H9 (cell line): ENCODE measurements around the gene TMEM147. TPM values are rescaled to one million over a fixed set of nuclear protein-coding genes. Genes with fewer than 3 reads are reported as not detected.

Experiments used
- DNase-seq: peaks from one replicate; pipeline ENCODE4 v3.0.0-alpha.2; 2017
- H2AFZ ChIP-seq: one replicate; pipeline ENCODE4 v1.6.1; 2013; ENCODE audit warnings: mild to moderate bottlenecking, low read length, control low read depth, moderate library complexity
- H2AK5ac ChIP-seq: 2 replicates; pipeline ENCODE4 v1.6.1; 2013; ENCODE audit warnings: low read length, control low read depth, mixed read lengths; ENCODE audit not compliant: insufficient read length
- H2BK120ac ChIP-seq: one replicate; pipeline ENCODE4 v1.6.1; 2013; ENCODE audit warnings: low read depth, mild to moderate bottlenecking, low read length, control low read depth, inconsistent platforms; ENCODE audit not compliant: poor library complexity, severe bottlenecking
- H2BK12ac ChIP-seq: 2 replicates; pipeline ENCODE4 v1.6.1; 2013; ENCODE audit warnings: low read length, control low read depth, mixed read lengths, low read depth; ENCODE audit not compliant: insufficient read length
- H2BK15ac ChIP-seq: 2 replicates; pipeline ENCODE4 v1.6.1; 2013; ENCODE audit warnings: low read depth, low read length, control low read depth
- H2BK20ac ChIP-seq: one replicate; pipeline ENCODE4 v1.6.1; 2013; ENCODE audit warnings: low read depth, mild to moderate bottlenecking, low read length, control low read depth, inconsistent platforms; ENCODE audit not compliant: poor library complexity, severe bottlenecking
- H2BK5ac ChIP-seq: 2 replicates; pipeline ENCODE4 v1.6.1; 2013; ENCODE audit warnings: low read length, control low read depth, mixed read lengths; ENCODE audit not compliant: insufficient read length
- H3K14ac ChIP-seq: 2 replicates; pipeline ENCODE4 v1.6.1; 2013; ENCODE audit warnings: low read length, control low read depth; ENCODE audit not compliant: insufficient read depth
- H3K18ac ChIP-seq: 2 replicates; pipeline ENCODE4 v1.6.1; 2013; ENCODE audit warnings: low read depth, mild to moderate bottlenecking, mixed read lengths, low read length, control low read depth; ENCODE audit not compliant: insufficient read length
- H3K23ac ChIP-seq: 2 replicates; pipeline ENCODE4 v1.6.1; 2013; ENCODE audit warnings: low read length, control low read depth, mixed read lengths, low read depth; ENCODE audit not compliant: insufficient read length
- H3K23me2 ChIP-seq: 2 replicates; pipeline ENCODE4 v1.6.1; 2013; ENCODE audit warnings: low read depth, mild to moderate bottlenecking, mixed read lengths, low read length, control low read depth; ENCODE audit not compliant: insufficient read length, poor library complexity, severe bottlenecking
- H3K27ac ChIP-seq: 2 replicates; pipeline ENCODE4 v1.5.1; 2013; ENCODE audit warnings: low read length, control low read depth, mixed read lengths, low read depth; ENCODE audit not compliant: insufficient read length
- H3K27me3 ChIP-seq: 2 replicates; pipeline ENCODE4 v1.6.1; 2013; ENCODE audit warnings: low read length, control low read depth, inconsistent platforms; ENCODE audit not compliant: insufficient read depth
- H3K4ac ChIP-seq: 2 replicates; pipeline ENCODE4 v1.6.1; 2013; ENCODE audit warnings: low read depth, mild to moderate bottlenecking, control low read depth, inconsistent platforms, low read length, moderate library complexity
- H3K4me1 ChIP-seq: 2 replicates; pipeline ENCODE4 v1.6.1; 2013; ENCODE audit warnings: low read length, control low read depth, inconsistent platforms; ENCODE audit not compliant: insufficient read depth
- H3K4me2 ChIP-seq: 2 replicates; pipeline ENCODE4 v1.6.1; 2013; ENCODE audit warnings: low read length, control low read depth, mixed read lengths; ENCODE audit not compliant: insufficient read length, insufficient read depth
- H3K56ac ChIP-seq: 2 replicates; pipeline ENCODE4 v1.6.1; 2013; ENCODE audit warnings: low read depth, mild to moderate bottlenecking, mixed read lengths, low read length, control low read depth; ENCODE audit not compliant: insufficient read length
- H3K79me1 ChIP-seq: 2 replicates; pipeline ENCODE4 v1.6.1; 2013; ENCODE audit warnings: low read depth, mild to moderate bottlenecking, moderate library complexity, low read length, control low read depth, inconsistent platforms; ENCODE audit not compliant: insufficient read depth, poor library complexity, severe bottlenecking
- H3K79me2 ChIP-seq: 2 replicates; pipeline ENCODE4 v1.6.1; 2013; ENCODE audit warnings: low read length, control low read depth, inconsistent platforms; ENCODE audit not compliant: insufficient read depth
- H3K9ac ChIP-seq: 2 replicates; pipeline ENCODE4 v1.6.1; 2013; ENCODE audit warnings: low read length, control low read depth, mixed read lengths; ENCODE audit not compliant: insufficient read length; ENCODE audit errors: extremely low read depth
- H3K9me3 ChIP-seq: one replicate; pipeline ENCODE4 v1.6.1; 2013; ENCODE audit warnings: low read depth, low read length, inconsistent platforms; ENCODE audit not compliant: control insufficient read depth
- H3T11ph ChIP-seq: one replicate; pipeline ENCODE4 v1.6.1; 2013; ENCODE audit warnings: mild to moderate bottlenecking, low read length, control low read depth, inconsistent platforms
- H4K20me1 ChIP-seq: one replicate; pipeline ENCODE4 v1.6.1; 2013; ENCODE audit not compliant: control insufficient read depth, insufficient read length, insufficient read depth
- H4K5ac ChIP-seq: 2 replicates; pipeline ENCODE4 v1.6.1; 2013; ENCODE audit warnings: low read depth, mild to moderate bottlenecking, mixed read lengths, low read length, control low read depth; ENCODE audit not compliant: insufficient read length
- H4K8ac ChIP-seq: replicated peaks from 2 replicates; pipeline ENCODE4 v1.6.1; 2013; ENCODE audit warnings: low read length, control low read depth, mixed read lengths, low read depth; ENCODE audit not compliant: insufficient read length
- H4K91ac ChIP-seq: 2 replicates; pipeline ENCODE4 v1.6.1; 2013; ENCODE audit warnings: low read depth, mild to moderate bottlenecking, moderate library complexity, mixed read lengths, low read length, control low read depth; ENCODE audit not compliant: insufficient read length
- H3K27ac Mint-ChIP-seq, 3 experiments: 2 replicates in 2 of 3; 3 replicates in 1 of 3; pipeline ENCODE4 v1.8.0; 2020 to 2021; ENCODE audit warnings: mixed read lengths in 3 of 3, mild to moderate bottlenecking in 1 of 3, moderate library complexity in 1 of 3
- H3K27me3 Mint-ChIP-seq: 2 replicates; pipeline ENCODE4 v1.8.0; 2021; ENCODE audit warnings: low read depth, mild to moderate bottlenecking, moderate library complexity, mixed read lengths
- H3K36me3 Mint-ChIP-seq, 3 experiments: 2 replicates in 2 of 3; 3 replicates in 1 of 3; pipeline ENCODE4 v1.8.0; 2020 to 2021; ENCODE audit warnings: low read depth in 3 of 3, mixed read lengths in 3 of 3; ENCODE audit not compliant: insufficient read depth in 1 of 3
- H3K4me1 Mint-ChIP-seq, 2 experiments: 2 replicates each; pipeline ENCODE4 v1.8.0; 2020; ENCODE audit warnings: mixed read lengths in 2 of 2
- H3K4me3 Mint-ChIP-seq, 2 experiments: 2 replicates in 1 of 2; 3 replicates in 1 of 2; pipeline ENCODE4 v1.8.0; 2020 to 2021; ENCODE audit warnings: mild to moderate bottlenecking in 2 of 2, mixed read lengths in 2 of 2, moderate library complexity in 1 of 2
- H3K9me3 Mint-ChIP-seq, 2 experiments: 2 replicates in 1 of 2; 3 replicates in 1 of 2; pipeline ENCODE4 v1.8.0; 2020; ENCODE audit warnings: mild to moderate bottlenecking in 2 of 2, mixed read lengths in 2 of 2, moderate library complexity in 1 of 2
- CTCF ChIP-seq: fragments of 200-600 bp; sonication (generic); conservative IDR thresholded peaks from 3 replicates; pipeline ENCODE4 v1.8.0; 2021; ENCODE audit warnings: antibody characterized with exemption, mild to moderate bottlenecking
- WGBS: extraction: QIAGEN DNeasy Blood & Tissue Kit; methylation state at CpG from one replicate; pipeline ENCODE4 v1.1.7; 2013; ENCODE audit warnings: missing lambda C conversion rate, low lambda C conversion rate, mixed read lengths; ENCODE audit not compliant: insufficient read length; ENCODE audit errors: extremely low coverage; 5-methylcytosine and 5-hydroxymethylcytosine counted together
- total RNA-seq: library from RNA; stranded (reverse); gene quantifications from 2 replicates; pipeline ENCODE4 v1.2.1, GENCODE V29; 2021

TMEM147 gene
- total RNA-seq, 1 experiment from 2014 or later = 125 TPM

- Histone ChIP-seq H3T11ph (no peak within 1 kb of the TSS), H2BK5ac (no peak within 1 kb of the TSS), H3K23me2 (peaks cover 7% of the 10 kb centered on the region), H4K20me1 (no peaks in the 10 kb centered on the region), H3K56ac (no peak within 1 kb of the TSS), H3K4ac (no peak within 1 kb of the TSS), H2AFZ (no peak within 1 kb of the TSS), H2BK20ac (no peak within 1 kb of the TSS), H3K14ac (no peak within 1 kb of the TSS), H3K18ac (no peak within 1 kb of the TSS), H4K8ac (no peak within 1 kb of the TSS), H2AK5ac (no peak within 1 kb of the TSS), H2BK12ac (no peak within 1 kb of the TSS), H3K9ac (no peak within 1 kb of the TSS), H3K27ac (no peak within 1 kb of the TSS), H2BK120ac (no peak within 1 kb of the TSS), H3K9me3 (no peaks in the 10 kb centered on the region), H3K4me1 (peaks cover 5% of the 10 kb centered on the region; the same call in 1 of the 2 replicates), H3K27me3 (no peaks in the 10 kb centered on the region), H3K79me1 (no peaks in the 10 kb centered on the region), H4K91ac (no peak within 1 kb of the TSS), H3K4me2 (no peak within 1 kb of the TSS), H3K23ac (no peak within 1 kb of the TSS), H3K79me2 (no peaks in the 10 kb centered on the region), H4K5ac (no peak within 1 kb of the TSS), H2BK15ac (no peak within 1 kb of the TSS)
- no peaks in the 10 kb centered on the region; a peak in 1 of 5 replicates for H3K9me3 Mint-ChIP-seq
- WGBS = no CpG with 5 or more reads among the region's 11 CpGs
- DNase-seq = no peak
- H3K4me3 Mint-ChIP-seq = no peak within 1 kb of the TSS; a peak in 1 of 5 replicates
- H3K36me3 Mint-ChIP-seq = no peaks in the 10 kb centered on the region; a peak in 2 of 7 replicates
- no peak for TF ChIP-seq CTCF
- no peak within 1 kb of the TSS for H3K27ac Mint-ChIP-seq
- H3K4me1 Mint-ChIP-seq = peaks cover 20 to 26% of the 10 kb centered on the region in 2 experiments
- H3K27me3 Mint-ChIP-seq = peaks cover 72% of the 10 kb centered on the region
These were observed 17.0 kb upstream of the TMEM147 start, which contains the start of gene SBSN for GRCh38 chr19:35528218-35529038. Gene SBSN (minus strand): TSS chr19:35528311. CDS start chr19:35528281, 30 bp downstream.
